Body of pancreas (tissue), 4 donors: ENCODE measurements around the gene CFAP58.

Experiments
- POLR2A ChIP-seq, 3 donors: fragments of 450-650 bp; IDR thresholded peaks; one replicate each; pipeline ENCODE4 v1.6.1; 2016; ENCODE audit warnings: antibody characterized with exemption in 3 of 3, mild to moderate bottlenecking in 2 of 3
- TF ChIP-seq, protein P1 (sequence below), 7 experiments: fragments of 450-650 bp in 4 of 7; fragments of 200-600 bp in 3 of 7; sonication (generic) in 3 of 7; IDR thresholded peaks; one replicate each; pipeline ENCODE4 v1.5.1; 2016 to 2019; ENCODE audit warnings: antibody characterized with exemption in 7 of 7

GRCh38 chr10:104449391-104449790 lies 95.8 kb downstream of the CFAP58 start:
- no peak for TF ChIP-seq POLR2A (IDR thresholded peaks at IDR 0.05)
- TF ChIP-seq, protein P1, sequence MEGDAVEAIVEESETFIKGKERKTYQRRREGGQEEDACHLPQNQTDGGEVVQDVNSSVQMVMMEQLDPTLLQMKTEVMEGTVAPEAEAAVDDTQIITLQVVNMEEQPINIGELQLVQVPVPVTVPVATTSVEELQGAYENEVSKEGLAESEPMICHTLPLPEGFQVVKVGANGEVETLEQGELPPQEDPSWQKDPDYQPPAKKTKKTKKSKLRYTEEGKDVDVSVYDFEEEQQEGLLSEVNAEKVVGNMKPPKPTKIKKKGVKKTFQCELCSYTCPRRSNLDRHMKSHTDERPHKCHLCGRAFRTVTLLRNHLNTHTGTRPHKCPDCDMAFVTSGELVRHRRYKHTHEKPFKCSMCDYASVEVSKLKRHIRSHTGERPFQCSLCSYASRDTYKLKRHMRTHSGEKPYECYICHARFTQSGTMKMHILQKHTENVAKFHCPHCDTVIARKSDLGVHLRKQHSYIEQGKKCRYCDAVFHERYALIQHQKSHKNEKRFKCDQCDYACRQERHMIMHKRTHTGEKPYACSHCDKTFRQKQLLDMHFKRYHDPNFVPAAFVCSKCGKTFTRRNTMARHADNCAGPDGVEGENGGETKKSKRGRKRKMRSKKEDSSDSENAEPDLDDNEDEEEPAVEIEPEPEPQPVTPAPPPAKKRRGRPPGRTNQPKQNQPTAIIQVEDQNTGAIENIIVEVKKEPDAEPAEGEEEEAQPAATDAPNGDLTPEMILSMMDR (IDR thresholded peaks at IDR 0.05): no peak
